Measurements from ENCODE around the gene ZNF467.

ZNF467 gene

DNA sequence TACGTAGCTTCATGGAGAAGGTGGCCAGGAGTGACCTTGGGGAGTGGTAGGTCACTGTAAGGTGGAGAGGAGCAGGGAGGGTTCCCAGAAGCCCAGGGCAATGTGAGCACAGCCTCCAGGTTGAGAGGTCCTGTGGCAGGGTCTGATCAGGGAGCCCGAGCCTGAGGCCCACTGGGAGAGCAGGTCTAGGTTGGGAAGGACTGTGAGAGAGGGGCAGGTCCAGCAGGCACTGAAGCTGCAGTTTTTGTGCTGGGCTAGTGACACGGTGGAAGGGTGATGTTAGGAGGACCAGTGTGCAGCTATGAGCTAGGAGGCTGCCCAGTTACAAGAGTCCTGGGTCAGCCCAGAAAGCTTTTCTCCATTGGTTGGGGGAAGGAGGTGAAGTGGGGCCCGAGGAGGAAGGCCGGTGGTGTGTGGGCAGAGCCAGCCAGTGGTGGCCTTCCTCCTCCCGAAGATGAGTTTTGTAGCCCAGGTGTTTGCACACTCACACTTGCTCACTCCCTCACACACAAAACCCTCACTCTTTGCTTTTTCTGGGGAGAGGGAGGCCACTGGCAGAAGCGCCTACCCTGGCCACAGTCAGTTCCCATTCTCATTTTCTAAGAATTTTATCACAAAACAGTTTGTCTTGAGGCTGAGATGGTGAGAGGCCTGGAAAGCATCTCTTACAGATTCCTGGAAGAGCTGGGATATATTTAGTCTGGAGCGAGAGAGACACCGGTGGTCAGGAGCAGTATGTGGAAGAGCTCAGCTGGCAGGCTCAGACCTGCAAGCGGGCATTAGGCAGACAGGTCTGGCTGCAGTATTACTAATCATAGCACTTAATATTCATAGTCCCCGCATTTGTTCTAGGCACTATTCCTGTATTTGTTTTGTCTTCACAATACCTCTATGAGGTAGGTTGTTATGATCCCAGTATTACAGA lies 57.1 kb downstream of the ZNF467 start:
- peak overlapping the region; percentile 29 for H3K23ac ChIP-seq (ENCODE audit: low read length)
- H4K8ac ChIP-seq (ENCODE audit: low read depth, low read length) = no peak overlapping the region
- no peaks in the 10 kb centered on the region for H3K27me3 ChIP-seq (ENCODE audit: insufficient read depth, low read length, poor library complexity)
- no CpG with 5 or more reads among the region's 11 CpGs for WGBS (ENCODE audit: extremely low coverage, insufficient coverage, low lambda C conversion rate)
- no peak overlapping the region for H2BK15ac ChIP-seq (replicated peaks; ENCODE audit: low read depth)
- no peak overlapping the region for H3K18ac ChIP-seq (ENCODE audit: low read length)
- H3K4me3 ChIP-seq (ENCODE audit: low read length) = no peak overlapping the region
- H3K79me2 ChIP-seq (ENCODE audit: control insufficient read depth, insufficient read depth, low read length) = no peaks in the 10 kb centered on the region
- peak overlapping the region; percentile 3 for H3K4me2 ChIP-seq (ENCODE audit: low read length)
- no peak overlapping the region for H2BK120ac ChIP-seq (ENCODE audit: low read depth, low read length)
- no peak overlapping the region for H2BK5ac ChIP-seq (ENCODE audit: low read length)
- H3K79me1 ChIP-seq (ENCODE audit: low read length) = peaks cover 17% of the 10 kb centered on the region
- no peak overlapping the region for H4K5ac ChIP-seq (ENCODE audit: low read length)
- H3K4ac ChIP-seq (ENCODE audit: low read depth, low read length) = no peak overlapping the region
- H3K56ac ChIP-seq (ENCODE audit: low read length) = no peak overlapping the region
- DNase-seq = no peak
- H3K36me3 ChIP-seq (ENCODE audit: control insufficient read depth, insufficient read depth, low read length) = no peaks in the 10 kb centered on the region
- peaks cover 6% of the 10 kb centered on the region for H3K4me1 ChIP-seq (ENCODE audit: control insufficient read depth, low read depth, low read length)
- peak overlapping the region; percentile 82 for H3K9ac ChIP-seq (ENCODE audit: low read length)
- H3K27ac ChIP-seq (ENCODE audit: low read depth, low read length) = no peak overlapping the region
- H2AK5ac ChIP-seq (ENCODE audit: low read length) = no peak overlapping the region

DNA sequence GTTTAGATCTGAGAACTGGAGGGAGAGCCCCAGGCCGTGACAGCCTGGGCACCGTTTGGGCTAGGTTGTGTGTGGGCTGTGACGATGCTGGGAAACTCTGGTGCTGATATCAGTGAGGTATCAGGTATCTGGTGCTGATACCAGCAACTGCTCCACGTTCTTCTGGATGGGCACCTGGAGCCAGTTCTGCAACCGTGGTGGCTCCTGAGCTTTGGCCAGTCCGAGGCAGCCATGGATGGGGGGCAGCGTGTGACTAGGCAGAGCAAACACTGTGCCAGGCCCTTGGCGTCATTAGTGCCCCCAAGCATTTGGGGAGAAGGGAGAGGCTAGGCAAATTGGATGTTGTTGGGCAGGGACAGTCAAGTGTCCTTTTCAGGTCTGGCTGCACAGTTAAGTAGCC lies 57.9 kb downstream of the ZNF467 start:
- Histone ChIP-seq H3K79me1 (ENCODE audit: low read length) (peaks cover 17% of the 10 kb centered on the region), H3K36me3 (ENCODE audit: control insufficient read depth, insufficient read depth, low read length) (no peaks in the 10 kb centered on the region), H2AK5ac (ENCODE audit: low read length) (no peak overlapping the region), H3K4me3 (ENCODE audit: low read length) (peak overlapping the region; percentile 77), H3K27ac (ENCODE audit: low read depth, low read length) (no peak overlapping the region), H3K27me3 (ENCODE audit: insufficient read depth, low read length, poor library complexity) (no peaks in the 10 kb centered on the region), H3K79me2 (ENCODE audit: control insufficient read depth, insufficient read depth, low read length) (no peaks in the 10 kb centered on the region), H3K4ac (ENCODE audit: low read depth, low read length) (no peak overlapping the region), H2BK5ac (ENCODE audit: low read length) (no peak overlapping the region), H3K4me2 (ENCODE audit: low read length) (peak overlapping the region; percentile 88), H3K4me1 (ENCODE audit: control insufficient read depth, low read depth, low read length) (peaks cover 6% of the 10 kb centered on the region), H3K56ac (ENCODE audit: low read length) (peak overlapping the region; percentile 96), H3K9ac (ENCODE audit: low read length) (peak overlapping the region; percentile 82), H3K23ac (ENCODE audit: low read length) (peak overlapping the region; percentile 48), H2BK120ac (ENCODE audit: low read depth, low read length) (no peak overlapping the region), H4K5ac (ENCODE audit: low read length) (no peak overlapping the region), H4K8ac (ENCODE audit: low read depth, low read length) (no peak overlapping the region), H3K18ac (ENCODE audit: low read length) (no peak overlapping the region), H2BK15ac (replicated peaks; ENCODE audit: low read depth) (no peak overlapping the region)
- no peak for DNase-seq
- no CpG with 5 or more reads among the region's 8 CpGs for WGBS (ENCODE audit: extremely low coverage, insufficient coverage, low lambda C conversion rate)

DNA sequence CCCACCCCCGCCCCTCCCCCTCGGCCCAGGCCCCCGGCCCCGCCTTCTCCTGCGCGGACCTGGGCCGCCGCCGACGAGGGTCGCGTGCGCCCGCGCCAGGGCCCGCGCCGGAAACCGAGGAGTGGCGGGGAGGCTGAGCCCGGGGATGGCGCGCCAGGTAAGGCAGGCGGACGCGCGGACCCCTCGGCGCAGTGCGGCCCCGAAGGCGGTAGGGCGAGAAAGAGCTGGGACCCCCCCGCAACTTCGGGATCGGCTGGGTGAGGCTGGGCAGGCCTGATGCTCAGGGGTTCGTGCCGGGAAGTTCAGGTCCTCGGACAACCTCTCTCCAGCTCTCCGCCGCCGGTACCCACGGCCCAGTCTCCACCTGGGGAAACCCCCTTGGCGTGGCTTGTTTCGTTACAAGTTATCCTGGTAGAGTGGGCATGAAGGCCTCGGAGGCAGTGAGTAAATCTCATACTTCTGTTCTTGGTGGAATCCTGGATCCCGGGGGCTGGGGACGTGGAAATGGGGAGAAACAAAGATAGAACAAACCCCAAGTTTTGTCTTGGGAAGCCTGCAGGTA lies 58.4 kb downstream of the ZNF467 start:
- H2BK15ac ChIP-seq (replicated peaks; ENCODE audit: low read depth) = no peak overlapping the region
- H2BK5ac ChIP-seq (ENCODE audit: low read length) = no peak overlapping the region
- H3K36me3 ChIP-seq (ENCODE audit: control insufficient read depth, insufficient read depth, low read length) = no peaks in the 10 kb centered on the region
- H3K4ac ChIP-seq (ENCODE audit: low read depth, low read length) = no peak overlapping the region
- no peak overlapping the region for H2BK120ac ChIP-seq (ENCODE audit: low read depth, low read length)
- no peak overlapping the region for H4K8ac ChIP-seq (ENCODE audit: low read depth, low read length)
- peak overlapping the region; percentile 88 for H3K4me2 ChIP-seq (ENCODE audit: low read length)
- H3K18ac ChIP-seq (ENCODE audit: low read length) = peak overlapping the region; percentile 1
- DNase-seq = no peak
- no peaks in the 10 kb centered on the region for H3K79me2 ChIP-seq (ENCODE audit: control insufficient read depth, insufficient read depth, low read length)
- H3K9ac ChIP-seq (ENCODE audit: low read length) = peak overlapping the region; percentile 82
- H4K5ac ChIP-seq (ENCODE audit: low read length) = no peak overlapping the region
- H3K27ac ChIP-seq (ENCODE audit: low read depth, low read length) = no peak overlapping the region
- peaks cover 17% of the 10 kb centered on the region for H3K79me1 ChIP-seq (ENCODE audit: low read length)
- H3K27me3 ChIP-seq (ENCODE audit: insufficient read depth, low read length, poor library complexity) = no peaks in the 10 kb centered on the region
- no peak overlapping the region for H2AK5ac ChIP-seq (ENCODE audit: low read length)
- no CpG with 5 or more reads among the region's 48 CpGs for WGBS (ENCODE audit: extremely low coverage, insufficient coverage, low lambda C conversion rate)
- peak overlapping the region; percentile 96 for H3K56ac ChIP-seq (ENCODE audit: low read length)
- peak overlapping the region; percentile 77 for H3K4me3 ChIP-seq (ENCODE audit: low read length)
- peak overlapping the region; percentile 48 for H3K23ac ChIP-seq (ENCODE audit: low read length)
- peaks cover 6% of the 10 kb centered on the region for H3K4me1 ChIP-seq (ENCODE audit: control insufficient read depth, low read depth, low read length)

Measured in mesendoderm (in vitro differentiated cells).